HG03139 (cell line): Measurements from ENCODE around the gene TMEM233.
"Not testable (repeated sequence)": the region's sequence is repeated elsewhere in the genome, so short reads cannot be mapped to it uniquely, and the experiment has no call there.

ENCODE experiments used
- ATAC-seq: cut with Tn5 transposase; IDR thresholded peaks from one replicate; pipeline ENCODE4 v1.9.1; 2021; ENCODE audit not compliant: unreplicated experiment

Gene TMEM233

DNA sequence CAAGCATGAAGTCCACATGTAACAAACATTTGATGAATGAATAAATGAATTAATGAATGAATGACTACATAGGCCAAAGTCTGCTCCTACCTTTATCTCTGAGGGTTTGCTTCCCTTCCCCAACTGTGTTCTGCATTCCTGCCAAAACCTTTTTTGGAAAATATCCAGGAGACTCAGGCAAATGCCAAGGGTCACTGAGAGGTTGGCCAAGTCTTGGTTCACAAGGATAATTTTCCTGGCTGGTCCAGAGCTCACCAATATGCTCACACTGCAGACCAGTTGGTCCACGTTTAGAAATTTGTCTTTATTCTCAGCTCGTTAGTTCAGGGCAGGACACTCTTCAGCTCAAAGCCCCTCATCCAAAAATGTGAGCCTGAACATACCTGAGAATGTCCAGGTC is 10.2 kb downstream of the TMEM233 start:
- no peak for ATAC-seq

DNA sequence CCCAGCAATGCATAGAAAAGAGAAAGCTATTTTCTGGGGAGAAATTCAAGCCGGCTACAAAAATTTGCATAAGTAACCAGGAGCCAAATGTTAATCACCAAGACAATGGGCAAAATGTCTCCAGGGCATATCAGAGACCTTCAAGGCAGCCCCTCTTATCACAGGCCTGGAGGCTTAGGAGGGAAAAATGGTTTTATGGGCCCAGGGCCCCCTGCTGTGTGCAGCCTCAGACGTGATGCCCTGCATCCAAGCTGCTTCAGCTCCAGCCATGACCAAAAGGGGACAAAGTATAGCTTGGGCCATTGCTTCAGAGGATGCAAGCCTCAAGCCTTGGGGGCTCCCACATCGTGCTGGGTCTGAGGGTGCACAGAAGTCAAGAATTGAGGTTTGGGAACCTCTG is 15.8 kb downstream of the TMEM233 start:
- no peak for ATAC-seq

DNA sequence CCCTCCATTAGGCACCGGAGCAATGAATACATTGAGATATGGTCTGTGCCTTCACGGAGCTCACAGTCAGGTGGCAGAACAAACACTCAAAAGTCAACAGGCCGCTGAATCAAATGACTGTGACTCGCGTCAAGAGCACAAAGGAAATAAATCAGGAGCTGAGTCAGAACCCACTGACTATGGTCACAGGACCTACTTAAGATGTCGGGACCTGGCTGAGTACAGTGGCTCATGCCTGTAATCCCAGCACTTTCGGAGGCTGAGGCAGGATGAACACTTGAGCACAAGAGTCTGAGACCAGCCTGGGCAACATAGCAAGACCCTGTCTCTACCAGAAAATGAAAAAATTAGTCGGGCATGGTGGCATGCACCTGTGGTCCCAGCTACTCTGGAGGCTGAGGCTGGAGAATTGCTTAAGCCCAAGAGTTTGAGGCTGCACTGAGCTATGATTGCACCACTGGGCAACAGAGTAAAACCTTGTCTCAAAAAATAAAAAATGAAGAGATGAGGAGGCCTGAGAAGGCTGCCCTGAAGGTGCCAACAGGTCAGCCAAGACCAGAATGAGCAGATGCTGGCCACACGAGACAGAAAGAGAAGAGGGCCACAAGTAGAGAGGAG is 19.9 kb downstream of the TMEM233 start:
- ATAC-seq: no peak

DNA sequence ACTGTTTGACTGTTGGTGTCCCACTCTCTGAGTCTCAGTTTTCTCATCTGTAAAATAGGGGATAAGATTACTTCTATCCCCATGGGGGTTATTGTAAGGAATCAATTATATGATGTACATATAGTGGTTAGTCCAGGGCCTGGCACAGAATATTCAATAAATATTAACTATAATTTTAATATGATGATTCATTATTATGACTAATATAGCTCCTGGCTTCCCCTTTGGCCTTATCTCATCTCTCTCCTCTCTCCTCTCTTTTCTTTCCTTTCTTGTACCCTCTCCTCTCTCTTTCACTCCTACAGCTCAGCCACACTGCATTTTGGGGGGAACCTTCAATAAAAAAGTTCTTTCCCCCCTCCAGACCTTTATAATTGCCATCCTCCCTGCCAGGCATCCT is 21.1 kb downstream of the TMEM233 start:
- no peak for ATAC-seq

DNA sequence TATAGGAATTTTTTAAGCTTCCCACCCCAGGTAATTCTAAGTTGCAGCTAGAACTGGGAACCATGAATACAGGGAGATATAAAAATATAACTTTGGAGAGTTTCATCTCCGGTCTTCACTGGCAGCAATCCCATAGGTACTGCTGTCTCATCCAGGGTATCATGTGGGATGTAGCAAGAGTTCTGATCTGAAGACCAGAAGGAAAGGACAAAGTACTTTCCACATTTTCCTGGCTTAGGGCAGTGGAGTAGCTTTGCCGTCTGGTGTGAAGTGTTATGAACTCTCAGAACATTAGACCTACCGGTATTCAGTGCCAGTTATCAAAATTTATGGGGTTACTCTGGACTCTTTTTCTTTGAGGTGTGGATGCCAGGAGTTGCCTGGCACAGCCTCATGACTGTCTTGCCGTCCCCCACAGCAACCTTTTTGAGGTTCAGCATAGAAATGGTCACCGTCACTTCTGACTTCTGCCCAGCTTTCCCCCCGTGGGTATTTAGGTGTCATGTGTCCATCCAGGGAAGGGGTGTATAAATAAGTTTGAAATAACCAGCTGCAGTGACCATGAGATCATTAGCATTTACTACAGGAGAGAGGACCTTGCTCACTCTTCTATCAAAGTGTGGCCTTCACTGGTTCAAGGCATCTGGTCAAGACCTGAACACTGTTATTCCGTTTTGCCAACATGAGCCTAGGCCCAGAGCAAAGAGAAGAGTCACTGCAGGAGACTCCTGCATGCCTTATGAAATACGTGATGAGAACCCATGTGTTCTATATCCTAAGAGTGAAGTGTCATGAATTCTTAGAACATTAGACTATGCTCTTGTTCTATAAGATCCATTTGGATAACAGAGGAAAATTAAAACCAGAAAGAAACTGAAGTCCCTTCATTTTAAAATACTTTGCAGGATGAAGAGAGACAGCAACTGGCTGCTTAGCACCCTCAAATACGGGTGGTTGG is 22.2 kb downstream of the TMEM233 start:
- ATAC-seq: no peak

DNA sequence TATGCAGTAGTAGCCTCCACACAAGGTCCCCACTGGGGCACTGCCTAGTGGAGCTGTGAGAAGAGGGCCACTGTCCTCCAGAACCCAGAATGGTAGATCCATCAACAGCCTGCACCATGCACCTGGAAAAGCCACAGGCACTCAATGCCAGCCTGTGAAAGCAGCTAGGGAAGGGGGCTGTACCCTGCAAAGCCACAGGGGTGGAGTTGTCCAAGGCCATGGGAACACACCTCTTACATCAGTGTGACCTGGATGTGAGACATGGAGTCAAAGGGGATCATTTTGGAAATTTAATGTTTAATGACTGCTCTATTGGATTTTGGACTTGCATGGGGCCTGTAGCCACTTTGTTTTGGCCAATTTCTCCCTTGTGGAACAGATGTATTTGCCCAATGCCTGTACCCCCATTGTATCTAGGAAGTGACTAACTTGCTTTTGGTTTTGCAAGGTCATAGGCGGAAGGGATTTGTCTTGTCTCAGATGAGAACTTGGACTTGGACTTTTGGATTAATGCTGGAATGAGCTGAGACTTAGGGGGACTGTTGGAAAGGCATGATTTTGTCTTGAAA is 24.8 kb downstream of the TMEM233 start:
- ATAC-seq: not testable (repeated sequence)

DNA sequence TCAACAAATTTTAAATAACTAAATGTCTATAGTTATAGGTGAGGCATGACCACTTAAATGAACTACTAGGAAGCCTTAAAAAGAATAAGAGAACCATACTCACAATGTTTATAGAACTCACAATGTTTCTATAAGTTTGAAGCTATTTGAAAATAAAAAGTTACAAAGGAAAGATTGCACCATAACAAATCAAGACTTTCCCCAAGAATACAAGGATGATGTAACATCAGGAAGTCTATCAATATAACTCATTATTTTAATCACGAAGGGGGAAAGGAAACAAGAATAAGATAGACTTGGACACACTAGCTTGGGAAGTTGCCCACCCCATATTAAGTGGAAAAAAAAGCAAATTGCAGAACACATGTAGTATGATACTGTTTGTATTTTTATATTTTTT is 26.9 kb downstream of the TMEM233 start:
- ATAC-seq: no peak

DNA sequence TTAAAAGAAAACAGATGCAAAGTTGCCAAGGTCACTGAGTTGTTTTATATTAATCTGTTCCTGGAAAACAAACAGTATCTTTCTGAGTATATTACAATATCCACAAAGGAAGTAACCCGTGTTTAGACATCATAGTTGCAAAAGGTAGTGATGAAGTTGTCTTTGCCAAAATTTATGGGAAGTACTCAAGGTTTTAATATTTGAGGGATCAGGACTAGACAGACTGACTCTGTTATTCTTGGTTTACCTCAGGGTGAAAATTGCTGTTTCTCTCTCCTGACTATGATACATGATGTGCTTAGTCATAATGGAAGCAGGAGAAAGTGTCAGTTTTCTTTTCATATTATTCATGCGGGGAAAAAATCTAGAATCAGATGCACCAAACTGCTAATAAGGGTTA is 28.3 kb downstream of the TMEM233 start:
- ATAC-seq: no peak

DNA sequence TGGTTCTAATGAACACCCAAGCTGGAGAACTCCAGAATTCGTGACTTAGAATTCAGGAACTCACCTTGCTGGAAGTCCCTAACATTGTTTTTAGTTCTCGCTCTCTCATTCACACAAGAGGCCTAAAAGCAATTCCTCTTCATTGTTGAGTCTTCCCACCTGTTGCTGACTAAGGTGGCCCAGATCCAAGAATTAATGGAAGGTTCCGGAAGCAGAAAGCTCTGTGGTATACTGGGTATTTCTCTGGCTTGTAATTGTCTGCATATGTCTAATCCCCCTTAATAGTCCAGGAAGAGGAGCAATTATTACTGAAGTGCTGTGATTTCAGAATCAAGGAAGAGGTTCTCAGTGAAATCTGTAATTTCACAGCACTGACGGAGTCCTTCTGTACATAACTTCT is 31.4 kb downstream of the TMEM233 start:
- no peak for ATAC-seq

DNA sequence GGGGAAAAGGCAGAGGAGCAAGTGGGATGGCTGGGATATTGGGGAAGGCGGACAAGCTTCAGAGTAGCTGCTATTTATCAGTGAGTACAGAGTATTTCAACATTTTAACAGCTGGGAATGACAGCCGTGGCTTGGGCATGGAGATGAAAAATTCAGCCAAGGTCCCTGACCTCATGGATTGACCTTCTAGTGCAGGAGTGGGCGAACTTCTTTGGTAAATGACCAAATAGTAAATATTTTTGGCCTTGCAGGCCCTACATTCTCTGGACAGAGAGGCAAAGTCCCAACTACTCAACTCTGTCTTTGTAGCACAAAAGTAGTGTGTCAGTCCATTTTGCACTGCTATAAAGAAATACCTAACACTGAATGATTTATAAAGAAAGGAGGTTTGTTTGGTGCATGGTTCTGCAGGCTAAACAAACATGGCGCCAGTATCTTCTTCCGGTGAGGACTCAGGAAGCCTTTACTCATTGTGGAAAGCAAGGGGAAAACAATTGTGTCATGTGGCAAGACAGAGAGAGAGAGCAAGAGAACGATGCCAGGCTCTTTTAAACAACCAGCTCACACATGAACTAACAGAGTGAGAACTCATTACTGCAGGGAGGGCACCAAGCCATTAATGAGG is 33.6 kb downstream of the TMEM233 start:
- no peak for ATAC-seq

DNA sequence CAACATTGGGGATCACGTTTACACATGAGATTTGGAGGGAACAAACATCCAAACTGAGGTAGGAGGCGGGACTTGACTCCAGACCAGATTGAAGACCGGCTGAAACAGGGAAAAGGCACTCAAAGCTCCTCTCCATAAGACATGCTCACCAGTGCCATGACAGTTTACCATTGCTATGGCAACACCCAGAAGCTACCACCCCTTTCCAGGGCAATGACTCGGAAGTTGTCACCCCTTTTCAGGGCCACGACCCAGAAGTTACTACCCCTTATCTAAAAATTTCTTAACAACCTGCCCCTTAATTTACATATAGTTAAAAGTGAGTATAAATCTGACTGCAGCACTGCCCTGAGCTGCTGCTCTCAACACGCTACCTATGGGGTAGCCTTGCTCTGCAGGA is 34.1 kb downstream of the TMEM233 start:
- ATAC-seq: no peak

DNA sequence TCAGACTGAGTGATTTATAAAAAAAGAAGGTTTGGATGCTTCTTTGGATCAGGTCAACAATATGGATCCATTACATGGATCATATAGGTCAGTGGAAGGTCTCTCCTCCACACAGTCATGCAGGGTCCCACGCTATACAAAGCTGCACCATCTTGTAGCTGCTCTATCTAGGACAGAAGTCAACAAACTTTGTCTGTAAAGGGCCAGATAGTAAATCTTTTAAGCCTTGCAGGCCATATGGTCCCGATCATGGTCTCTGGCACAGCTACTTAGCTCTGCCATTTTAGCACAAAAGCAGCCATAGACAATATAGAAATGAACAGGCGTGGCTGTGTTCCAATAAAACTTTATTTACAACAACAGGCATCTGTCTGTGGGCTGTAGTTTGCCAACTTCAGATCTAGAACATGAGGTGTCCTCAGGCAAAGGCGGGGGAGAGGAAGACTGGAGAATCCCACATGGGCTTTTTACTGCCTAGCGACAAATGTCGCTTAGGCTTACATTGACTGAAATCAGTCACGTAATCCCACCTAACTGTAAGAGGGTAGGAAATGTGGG is 36.7 kb downstream of the TMEM233 start:
- ATAC-seq: no peak

DNA sequence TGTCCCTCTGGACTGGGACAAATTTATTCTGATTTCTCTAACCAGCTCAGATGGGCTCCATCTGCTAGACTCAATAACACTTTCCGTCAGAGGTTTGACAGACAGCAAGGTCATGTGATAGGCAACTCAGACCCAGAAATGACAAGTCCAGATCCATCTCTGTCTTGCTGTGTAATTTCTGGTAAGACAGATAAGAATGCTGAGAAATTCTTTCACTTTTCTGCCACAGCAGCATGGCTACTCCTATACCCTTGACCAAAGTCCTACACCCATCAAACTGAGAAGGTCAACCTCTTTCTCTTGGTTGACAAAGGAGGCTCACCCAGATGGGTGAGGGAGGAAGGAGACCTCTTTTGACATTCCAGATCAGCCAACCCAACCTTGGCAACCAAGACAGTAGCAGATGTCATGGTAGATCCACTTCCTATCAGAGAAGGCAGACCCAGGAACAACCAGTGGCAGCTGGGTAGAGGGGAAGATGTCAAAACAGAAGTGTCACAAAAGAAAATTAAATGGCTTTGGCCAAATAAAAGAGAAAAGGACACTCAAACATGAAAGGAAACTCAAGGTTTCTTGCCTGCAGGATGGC is 37.5 kb downstream of the TMEM233 start:
- no peak for ATAC-seq

DNA sequence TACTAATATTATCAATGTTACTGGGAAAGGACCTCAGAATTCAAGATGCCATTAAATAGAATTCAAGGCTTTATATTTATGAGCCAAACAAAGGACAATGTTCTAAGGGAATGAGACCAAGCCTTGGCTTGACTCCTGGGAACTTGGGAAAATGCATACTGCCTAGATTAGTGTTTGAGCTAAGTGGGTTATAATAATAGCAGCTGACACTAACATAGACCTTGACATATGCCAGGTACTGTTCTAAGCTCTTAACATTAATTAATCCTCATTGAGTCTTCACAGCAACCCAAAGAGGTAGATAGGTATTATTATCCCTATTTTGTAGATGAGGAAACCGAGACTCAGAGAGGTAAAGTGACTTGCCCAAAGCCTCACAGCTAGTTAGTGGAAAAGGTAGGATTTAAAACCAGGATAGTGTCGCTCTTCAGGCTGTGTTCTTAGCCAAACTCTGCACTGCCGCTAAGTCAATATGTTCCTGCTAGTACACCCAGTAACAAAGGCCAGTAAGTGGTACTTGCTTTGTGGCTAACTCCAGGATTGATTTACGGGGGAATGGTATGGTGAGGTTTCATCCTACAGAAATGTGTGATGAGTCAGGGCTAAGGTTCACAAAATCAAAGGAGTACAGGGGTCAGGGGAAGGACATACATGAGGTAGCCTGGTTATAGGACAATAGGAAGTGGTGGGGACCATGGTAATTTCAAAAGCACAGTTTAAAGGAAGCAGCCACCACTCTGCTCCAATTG is 38.5 kb downstream of the TMEM233 start:
- no peak for ATAC-seq

DNA sequence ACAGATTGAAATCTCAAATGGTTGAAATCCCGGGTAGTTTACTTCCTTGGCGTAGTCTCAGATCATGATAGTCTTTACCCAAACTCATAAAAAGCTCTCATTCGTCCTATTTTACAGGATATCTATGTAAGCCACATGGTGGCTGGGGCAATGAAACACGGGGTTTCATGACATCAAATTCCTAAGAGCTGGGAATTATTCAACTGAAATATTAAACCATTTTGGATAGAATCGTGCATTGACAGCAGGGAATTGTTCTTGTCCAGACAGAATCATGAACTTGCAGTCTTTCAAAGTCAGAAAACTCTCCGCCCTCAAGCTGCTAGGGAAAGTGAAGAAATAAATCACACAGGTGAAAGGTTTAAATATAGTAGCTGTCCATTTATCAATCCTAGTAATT is 41.2 kb downstream of the TMEM233 start:
- ATAC-seq: no peak

DNA sequence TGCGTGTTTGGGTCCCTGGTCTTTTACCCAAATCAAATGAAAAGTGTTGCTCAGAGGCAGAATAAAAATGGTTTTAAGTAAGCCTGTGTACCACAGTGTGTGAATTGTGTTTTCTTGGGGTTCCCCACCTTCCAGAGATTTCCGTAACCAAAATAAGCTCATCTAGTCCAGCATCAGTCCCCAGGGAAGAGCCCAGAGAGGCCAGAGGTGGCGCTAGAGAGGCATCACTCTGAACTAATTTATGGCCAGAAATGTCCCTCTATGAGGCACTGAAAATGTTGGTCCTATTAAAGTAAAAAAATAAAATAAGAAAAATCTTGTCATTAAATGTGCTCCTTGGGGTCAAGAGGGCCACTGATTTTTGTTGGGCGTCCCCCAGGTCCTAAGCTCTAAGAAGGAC is 49.4 kb downstream of the TMEM233 start:
- no peak for ATAC-seq

DNA sequence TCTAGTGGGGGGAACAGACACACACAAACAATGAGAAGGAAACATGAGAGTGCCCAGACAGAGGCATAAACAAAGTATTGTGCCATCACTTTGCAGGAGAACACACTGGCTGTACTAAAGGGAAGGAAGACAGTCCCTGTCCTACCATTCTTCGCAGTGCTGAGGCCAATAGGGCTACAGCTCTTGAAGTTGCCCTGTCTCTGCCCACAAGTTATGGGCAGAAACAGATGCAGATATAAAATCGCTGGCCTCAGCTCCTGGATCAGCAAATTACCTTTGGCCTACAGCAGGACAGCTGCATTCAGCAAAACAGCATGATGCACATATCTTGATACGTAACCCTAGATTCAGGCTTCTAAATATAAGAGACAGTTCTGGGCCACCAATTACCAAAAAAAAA is 51.4 kb downstream of the TMEM233 start:
- ATAC-seq: no peak

DNA sequence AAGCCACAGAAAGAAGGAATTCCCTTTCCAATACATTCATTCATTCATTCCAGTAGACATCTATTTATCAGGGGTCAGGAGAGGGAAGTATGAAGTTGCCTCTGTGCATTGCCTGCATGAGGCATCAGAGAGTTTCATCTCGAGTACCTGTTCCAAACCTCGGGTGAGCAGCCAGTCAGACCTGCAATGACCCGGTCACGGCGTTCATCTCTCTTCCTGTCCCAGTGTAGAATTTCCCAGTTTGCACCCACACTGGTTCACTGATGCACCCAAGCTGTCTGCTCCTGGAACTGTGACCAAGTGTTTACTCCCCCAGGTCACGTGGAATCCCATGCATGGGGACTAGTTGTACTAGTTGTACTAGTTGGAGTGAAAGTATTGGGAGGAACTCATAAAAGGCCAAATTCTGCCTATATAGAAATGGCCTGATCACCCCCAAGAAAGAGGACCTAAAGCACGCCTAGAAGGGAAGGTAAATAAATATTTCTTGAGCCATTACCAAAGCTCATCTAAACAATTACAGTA is 52.0 kb downstream of the TMEM233 start:
- ATAC-seq: no peak

DNA sequence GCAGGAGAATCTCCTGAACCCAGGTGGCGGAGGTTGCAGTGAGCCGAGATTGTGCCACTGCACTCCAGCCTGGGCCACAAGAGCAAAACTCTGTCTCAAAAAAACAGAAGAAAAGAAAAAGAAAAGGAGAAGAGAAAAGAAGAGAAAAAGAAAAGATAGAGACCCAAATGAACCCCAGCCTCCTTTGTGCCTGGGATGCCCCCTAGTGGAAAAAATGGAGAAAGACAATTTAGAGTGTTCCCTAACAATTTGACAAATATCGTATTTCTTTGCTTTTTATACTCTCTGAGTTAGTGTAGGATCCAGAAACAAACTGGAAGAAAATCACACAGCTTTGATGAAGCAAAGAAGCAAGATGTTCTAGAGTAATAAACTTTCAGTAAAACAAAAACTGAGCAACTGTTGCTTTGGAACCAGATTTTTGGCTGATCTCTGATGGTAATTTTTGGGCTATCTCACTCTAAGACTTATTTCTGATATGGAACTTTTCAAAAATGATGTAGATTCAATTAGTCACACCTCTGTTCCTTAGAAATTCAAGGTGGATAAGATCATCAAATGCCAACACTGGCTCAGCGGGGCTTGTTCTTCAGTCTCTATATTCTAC is 55.7 kb downstream of the TMEM233 start:
- ATAC-seq: no peak

DNA sequence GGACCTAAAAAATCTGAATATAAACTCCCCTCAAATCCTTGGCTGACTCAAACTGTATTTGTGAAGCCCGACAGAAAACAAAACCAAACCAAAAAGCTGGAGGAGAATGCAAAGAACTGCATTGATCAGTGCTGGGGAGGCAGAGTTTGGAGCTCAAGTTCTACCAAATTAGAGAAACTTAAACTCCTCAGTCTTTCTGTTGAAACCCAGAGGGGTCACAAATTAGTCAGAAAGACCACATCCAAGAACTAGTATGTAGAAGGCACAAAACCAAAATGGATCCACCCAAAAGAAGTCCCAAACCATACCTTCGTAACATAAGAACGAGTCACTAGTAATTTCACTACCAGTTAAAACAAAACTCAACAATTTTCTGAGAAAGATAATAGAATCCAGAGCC is 59.1 kb downstream of the TMEM233 start:
- ATAC-seq: no peak
